OCI-LY1 (cell line): ENCODE results near the gene RNFT2.

ENCODE experiments used
- EZH2 ChIP-seq: fragments of 200-600 bp; sonication (generic), shearing (Covaris generic); IDR thresholded peaks from 2 replicates; pipeline ENCODE4 v1.8.0; 2017; ENCODE audit warnings: borderline replicate concordance, mixed run types, mild to moderate bottlenecking, antibody characterized with exemption, low read length, moderate library complexity, mixed read lengths
- TF ChIP-seq, protein P1 (sequence below): fragments of 200-600 bp; sonication (generic), shearing (Covaris generic); IDR thresholded peaks from 2 replicates; pipeline ENCODE4 v1.5.1; 2017; ENCODE audit warnings: mild to moderate bottlenecking, antibody characterized with exemption, low read length, moderate library complexity, mixed read lengths

DNA sequence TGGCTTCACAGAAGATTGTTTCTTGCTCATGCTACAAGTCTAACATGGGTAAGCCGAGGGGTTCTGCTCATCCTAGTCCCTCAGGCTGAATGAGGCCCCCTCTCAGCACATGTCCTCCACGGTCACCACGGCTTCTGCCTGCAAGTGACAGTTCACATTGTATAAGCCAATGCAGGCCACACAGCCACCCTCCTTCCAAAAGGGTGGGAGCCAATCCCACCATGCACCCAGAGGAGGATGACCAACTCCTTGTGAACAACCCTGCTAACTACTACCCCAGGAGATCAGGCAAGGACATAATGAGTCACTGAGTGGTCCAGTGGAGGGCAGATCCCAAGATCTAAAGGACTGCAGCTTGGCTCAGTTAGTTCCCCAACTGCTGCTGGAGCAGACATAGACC, 6.3 kb upstream of the RNFT2 start:
- TF ChIP-seq, protein P1, sequence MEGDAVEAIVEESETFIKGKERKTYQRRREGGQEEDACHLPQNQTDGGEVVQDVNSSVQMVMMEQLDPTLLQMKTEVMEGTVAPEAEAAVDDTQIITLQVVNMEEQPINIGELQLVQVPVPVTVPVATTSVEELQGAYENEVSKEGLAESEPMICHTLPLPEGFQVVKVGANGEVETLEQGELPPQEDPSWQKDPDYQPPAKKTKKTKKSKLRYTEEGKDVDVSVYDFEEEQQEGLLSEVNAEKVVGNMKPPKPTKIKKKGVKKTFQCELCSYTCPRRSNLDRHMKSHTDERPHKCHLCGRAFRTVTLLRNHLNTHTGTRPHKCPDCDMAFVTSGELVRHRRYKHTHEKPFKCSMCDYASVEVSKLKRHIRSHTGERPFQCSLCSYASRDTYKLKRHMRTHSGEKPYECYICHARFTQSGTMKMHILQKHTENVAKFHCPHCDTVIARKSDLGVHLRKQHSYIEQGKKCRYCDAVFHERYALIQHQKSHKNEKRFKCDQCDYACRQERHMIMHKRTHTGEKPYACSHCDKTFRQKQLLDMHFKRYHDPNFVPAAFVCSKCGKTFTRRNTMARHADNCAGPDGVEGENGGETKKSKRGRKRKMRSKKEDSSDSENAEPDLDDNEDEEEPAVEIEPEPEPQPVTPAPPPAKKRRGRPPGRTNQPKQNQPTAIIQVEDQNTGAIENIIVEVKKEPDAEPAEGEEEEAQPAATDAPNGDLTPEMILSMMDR: no peak
- TF ChIP-seq EZH2: no peak
